Testis (tissue), 2 donors: ENCODE results near the gene METTL25.

Experiments used
- CTCF ChIP-seq, 3 experiments: fragments of 450-650 bp in 2 of 3; fragments of 200-600 bp in 1 of 3; sonication (generic) in 1 of 3; IDR thresholded peaks; one replicate each; pipeline ENCODE4 v1.5.1; 2016 to 2019; ENCODE audit warnings: antibody characterized with exemption in 3 of 3, mild to moderate bottlenecking in 2 of 3, moderate library complexity in 1 of 3
- POLR2A ChIP-seq: fragments of 450-650 bp; IDR thresholded peaks from one replicate; pipeline ENCODE4 v1.6.1; 2017; ENCODE audit warnings: antibody characterized with exemption, mild to moderate bottlenecking, moderate library complexity

- no peak for TF ChIP-seq CTCF (IDR thresholded peaks at IDR 0.05)
- no peak for TF ChIP-seq POLR2A
Measured at GRCh38 chr12:82375201-82375600, 16.9 kb downstream of the METTL25 start.
